Measurements from ENCODE around the gene ARSB. TPM values are rescaled to one million over a fixed set of nuclear protein-coding genes. Genes with fewer than 3 reads are reported as not detected.
A peak's percentile ranks its signal among the peaks of the same experiment; 100 is the strongest.

Gene ARSB
- total RNA-seq, 4 donors from 2014 or later, result 4.2 to 10.7 (median 7.3) TPM

DNA sequence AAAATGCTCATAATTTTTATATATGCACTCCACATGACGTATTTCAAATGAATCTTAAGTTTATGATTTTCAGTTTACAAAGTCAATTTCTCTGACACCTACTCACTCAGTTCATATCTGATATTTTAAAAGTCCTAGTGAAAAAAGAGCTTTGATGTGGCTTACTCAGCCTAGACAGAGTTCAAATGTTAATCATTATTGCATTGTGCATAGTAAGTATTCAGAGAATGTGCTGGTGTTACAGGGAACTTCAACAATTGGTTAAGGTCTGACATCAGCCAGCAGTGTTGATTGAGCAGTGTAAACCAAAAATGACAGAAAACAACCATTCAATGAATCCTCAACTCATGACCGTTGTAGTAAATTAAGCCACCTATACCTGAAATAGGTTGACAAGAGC is 189.4 kb downstream of the ARSB start:
- no peaks in the 10 kb centered on the region for H3K36me3 ChIP-seq
- H3K27me3 ChIP-seq, result no peaks in the 10 kb centered on the region
- no peak overlapping the region for H3K4me3 ChIP-seq
- no peak for DNase-seq
- no peak overlapping the region for H3K27ac ChIP-seq
- TF ChIP-seq POLR2A (IDR thresholded peaks at IDR 0.05) (no peak), CTCF (IDR thresholded peaks at IDR 0.05) (no peak)
- H3K9me3 ChIP-seq, result no peaks in the 10 kb centered on the region
- no peaks in the 10 kb centered on the region for H3K4me1 ChIP-seq

DNA sequence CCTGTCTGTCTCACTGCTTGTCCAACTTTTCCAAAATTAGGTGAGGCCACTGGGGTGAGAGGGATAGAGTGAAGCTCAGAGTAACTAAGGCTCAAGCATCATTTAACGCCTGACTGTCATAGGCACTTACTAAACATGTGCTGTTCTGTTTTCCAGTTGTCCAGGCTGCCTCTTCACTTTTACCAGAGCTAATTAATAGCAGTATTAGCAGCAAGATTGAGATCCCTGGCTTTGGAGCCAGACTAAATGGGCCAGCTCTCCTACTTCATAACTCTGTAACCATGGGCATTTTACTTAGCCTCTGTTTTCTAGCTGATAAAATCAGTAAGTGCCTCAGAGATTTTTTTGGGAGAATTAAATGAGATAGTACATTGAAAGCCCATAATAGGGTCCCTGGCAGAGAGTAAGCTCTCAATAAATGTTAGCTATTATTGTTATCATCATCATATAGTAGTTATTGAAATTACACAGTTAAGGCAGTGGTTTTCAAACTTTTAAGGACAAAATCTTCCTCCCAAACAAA is 190.4 kb downstream of the ARSB start:
- no peak for TF ChIP-seq POLR2A (IDR thresholded peaks at IDR 0.05)
- H3K4me3 ChIP-seq, result no peak overlapping the region
- H3K4me1 ChIP-seq, result no peaks in the 10 kb centered on the region
- no peak for DNase-seq
- no peaks in the 10 kb centered on the region for H3K36me3 ChIP-seq
- H3K27ac ChIP-seq, result no peak overlapping the region
- no peaks in the 10 kb centered on the region for H3K27me3 ChIP-seq
- no peaks in the 10 kb centered on the region for H3K9me3 ChIP-seq

GRCh38 chr5:78793907-78794662 is 191.0 kb downstream of the ARSB start:
- no peak overlapping the region for H3K27ac ChIP-seq
- H3K9me3 ChIP-seq, result no peaks in the 10 kb centered on the region
- no peak for DNase-seq
- H3K36me3 ChIP-seq, result no peaks in the 10 kb centered on the region
- no peaks in the 10 kb centered on the region for H3K4me1 ChIP-seq
- no peak for TF ChIP-seq POLR2A (IDR thresholded peaks at IDR 0.05)
- no peak for TF ChIP-seq CTCF (IDR thresholded peaks at IDR 0.05)
- no peaks in the 10 kb centered on the region for H3K27me3 ChIP-seq
- no peak overlapping the region for H3K4me3 ChIP-seq

- no peak overlapping the region for H3K4me3 ChIP-seq
- no peak for TF ChIP-seq POLR2A (IDR thresholded peaks at IDR 0.05)
- TF ChIP-seq CTCF (IDR thresholded peaks at IDR 0.05), result no peak
- no peaks in the 10 kb centered on the region for H3K9me3 ChIP-seq
- no peak for DNase-seq
- H3K27ac ChIP-seq, result peak overlapping the region in 1 of 4 donors; percentile 57
- no peaks in the 10 kb centered on the region for H3K27me3 ChIP-seq
- no peaks in the 10 kb centered on the region for H3K36me3 ChIP-seq
- peaks cover 0 to 6% (median 0%) of the 10 kb centered on the region in 4 donors for H3K4me1 ChIP-seq
Measured at GRCh38 chr5:78792345-78793055, 192.6 kb downstream of the ARSB start.

- Histone ChIP-seq H3K4me3 (no peak overlapping the region), H3K4me1 (peaks cover 0 to 6% (median 0%) of the 10 kb centered on the region in 4 donors), H3K36me3 (no peaks in the 10 kb centered on the region), H3K27ac (peak overlapping the region in 1 of 4 donors; percentile 57), H3K27me3 (no peaks in the 10 kb centered on the region), H3K9me3 (no peaks in the 10 kb centered on the region)
- DNase-seq, result no peak
- no peak for TF ChIP-seq POLR2A (IDR thresholded peaks at IDR 0.05)
- no peak for TF ChIP-seq CTCF (IDR thresholded peaks at IDR 0.05)
Measured at GRCh38 chr5:78791501-78792100, 193.5 kb downstream of the ARSB start.

- Histone ChIP-seq H3K4me1 (peaks cover 0 to 6% (median 0%) of the 10 kb centered on the region in 4 donors), H3K36me3 (no peaks in the 10 kb centered on the region), H3K4me3 (no peak overlapping the region), H3K27ac (no peak overlapping the region), H3K9me3 (no peaks in the 10 kb centered on the region), H3K27me3 (no peaks in the 10 kb centered on the region)
- DNase-seq, result no peak
- TF ChIP-seq POLR2A (IDR thresholded peaks at IDR 0.05), result no peak
Measured at GRCh38 chr5:78787783-78788182, 197.3 kb downstream of the ARSB start.
